ENCODE data around the gene MTCH1.

Gene MTCH1

GRCh38 chr6:36985808-36986703 lies at the start of gene MTCH1:
MTCH1 (minus strand) TSS chr6:36986196; CDS start chr6:36986173, 23 bp downstream.
- peak; percentile 78 for DNase-seq

DNA sequence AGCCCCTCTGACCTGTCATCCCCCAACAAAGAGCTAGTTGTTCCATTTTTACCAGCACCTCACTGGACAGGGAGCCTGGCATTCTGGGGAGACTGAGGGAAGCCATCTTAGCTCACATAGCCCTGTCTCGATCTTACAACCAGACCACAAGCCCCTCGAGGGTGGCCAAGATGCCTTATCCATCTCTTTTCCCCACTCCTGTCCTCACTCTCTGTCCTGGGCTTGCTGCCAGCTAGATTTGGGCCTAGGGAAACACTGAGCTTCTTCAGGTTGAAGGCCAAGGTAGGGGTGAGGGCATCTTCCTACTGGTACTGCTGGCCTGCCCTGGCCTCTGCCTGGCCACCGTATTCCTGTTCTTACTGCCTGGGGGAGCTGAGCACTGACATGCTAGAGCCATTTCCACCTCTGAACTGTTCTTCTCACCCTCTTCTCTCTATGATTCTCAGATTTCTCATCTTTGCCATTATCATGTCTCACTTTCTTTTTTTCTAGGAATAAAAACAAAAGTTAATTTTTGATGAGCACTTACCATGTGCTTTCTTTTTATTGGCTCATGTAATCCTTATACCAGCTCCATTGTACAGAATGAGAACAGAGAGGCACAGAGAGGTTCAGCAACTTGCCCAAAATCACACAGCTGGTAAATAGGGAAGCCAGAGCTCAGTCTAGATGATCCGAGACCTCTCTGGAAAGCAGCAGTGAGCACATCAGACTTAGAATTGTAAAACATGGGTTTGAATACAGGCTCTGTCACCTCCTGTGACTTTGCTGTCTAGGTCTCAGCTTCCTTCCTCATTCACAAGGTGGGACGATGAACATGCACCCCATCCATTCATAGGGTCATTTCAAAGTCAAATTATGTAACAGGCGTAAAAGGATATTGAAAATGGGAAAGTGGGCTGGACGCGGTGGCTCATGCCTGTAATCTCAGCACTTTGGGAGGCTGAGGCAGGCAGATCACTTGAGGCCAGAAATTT lies 48.1 kb upstream of the MTCH1 start:
- no peak for DNase-seq

DNA sequence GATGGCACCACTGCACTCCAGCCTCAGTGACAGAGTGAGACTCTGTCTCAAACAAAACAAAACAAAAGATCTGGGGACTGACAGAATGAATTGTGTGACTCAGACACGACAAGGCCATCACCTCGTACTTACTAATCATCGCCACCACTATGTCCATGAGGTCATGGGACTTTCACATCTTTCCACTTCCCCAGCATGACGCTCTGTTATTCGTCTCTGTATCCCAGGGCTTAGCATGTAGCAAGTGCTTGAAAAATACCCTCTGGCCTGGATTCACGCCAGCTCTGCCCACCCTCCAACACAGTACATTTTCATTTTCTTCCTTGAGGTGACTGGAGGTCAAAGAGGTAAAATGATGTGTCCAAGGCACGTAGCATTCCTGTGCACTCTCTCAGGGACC lies 47.3 kb upstream of the MTCH1 start:
- no peak for DNase-seq

DNA sequence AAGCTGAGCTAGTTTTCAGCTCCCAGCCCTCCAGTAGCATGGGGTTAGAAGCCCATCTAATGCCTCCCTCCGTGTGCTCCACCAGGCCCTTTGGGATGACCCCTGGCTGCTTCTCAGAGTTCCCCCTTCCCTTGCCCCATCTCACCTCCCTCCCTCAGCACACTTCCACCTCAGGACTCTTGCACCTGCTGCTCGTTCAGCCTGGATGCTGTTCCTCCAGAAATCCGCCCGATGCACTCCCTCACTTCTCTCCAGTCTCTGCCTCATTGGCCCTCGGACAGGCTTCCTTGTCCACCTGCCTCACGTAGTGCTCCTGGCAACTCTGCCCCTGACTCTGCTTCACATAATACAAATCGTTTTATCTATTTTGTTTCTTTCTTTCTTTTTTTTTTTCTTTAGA lies 46.2 kb upstream of the MTCH1 start:
- no peak for DNase-seq

- no peak for DNase-seq
These were observed 44.6 kb upstream of the MTCH1 start for GRCh38 chr6:37030599-37030998.

GRCh38 chr6:37029249-37029971 lies 43.4 kb upstream of the MTCH1 start:
- no peak for DNase-seq

DNA sequence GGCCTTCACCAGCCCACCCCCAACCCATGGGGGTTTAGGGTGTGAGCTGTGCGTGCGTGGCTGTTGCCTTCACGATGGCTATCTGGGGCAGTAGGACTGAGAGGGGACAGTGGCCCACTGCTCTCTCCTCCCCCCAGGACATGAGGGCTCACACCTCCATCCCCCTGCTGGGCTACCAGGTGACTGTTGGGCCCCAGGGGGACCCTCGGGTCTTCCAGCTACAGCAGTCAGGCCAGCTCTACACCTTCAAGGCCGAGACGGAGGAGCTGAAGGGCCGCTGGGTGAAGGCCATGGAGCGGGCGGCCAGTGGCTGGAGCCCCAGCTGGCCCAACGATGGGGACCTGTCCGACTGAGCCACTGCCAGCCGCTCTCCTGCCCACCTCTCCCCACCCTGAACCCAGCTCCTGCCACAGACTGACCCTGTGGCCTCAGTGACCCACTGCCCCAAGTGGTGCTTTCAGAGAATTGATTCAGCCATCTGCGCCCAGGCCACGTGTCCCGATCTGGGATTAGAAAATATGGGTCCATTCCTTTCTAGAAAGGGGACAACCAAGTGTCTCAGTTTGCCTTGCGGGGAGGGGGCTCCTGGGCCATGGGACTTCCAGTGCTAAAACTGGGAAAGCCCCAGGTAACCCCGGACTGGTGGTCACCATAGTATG lies 41.9 kb upstream of the MTCH1 start:
- DNase-seq, result no peak

GRCh38 chr6:37027036-37027720 lies 41.2 kb upstream of the MTCH1 start:
- no peak for DNase-seq

GRCh38 chr6:37025621-37026466 lies 39.8 kb upstream of the MTCH1 start:
- DNase-seq, result no peak

GRCh38 chr6:37024656-37025337 lies 38.8 kb upstream of the MTCH1 start:
- DNase-seq, result no peak

DNA sequence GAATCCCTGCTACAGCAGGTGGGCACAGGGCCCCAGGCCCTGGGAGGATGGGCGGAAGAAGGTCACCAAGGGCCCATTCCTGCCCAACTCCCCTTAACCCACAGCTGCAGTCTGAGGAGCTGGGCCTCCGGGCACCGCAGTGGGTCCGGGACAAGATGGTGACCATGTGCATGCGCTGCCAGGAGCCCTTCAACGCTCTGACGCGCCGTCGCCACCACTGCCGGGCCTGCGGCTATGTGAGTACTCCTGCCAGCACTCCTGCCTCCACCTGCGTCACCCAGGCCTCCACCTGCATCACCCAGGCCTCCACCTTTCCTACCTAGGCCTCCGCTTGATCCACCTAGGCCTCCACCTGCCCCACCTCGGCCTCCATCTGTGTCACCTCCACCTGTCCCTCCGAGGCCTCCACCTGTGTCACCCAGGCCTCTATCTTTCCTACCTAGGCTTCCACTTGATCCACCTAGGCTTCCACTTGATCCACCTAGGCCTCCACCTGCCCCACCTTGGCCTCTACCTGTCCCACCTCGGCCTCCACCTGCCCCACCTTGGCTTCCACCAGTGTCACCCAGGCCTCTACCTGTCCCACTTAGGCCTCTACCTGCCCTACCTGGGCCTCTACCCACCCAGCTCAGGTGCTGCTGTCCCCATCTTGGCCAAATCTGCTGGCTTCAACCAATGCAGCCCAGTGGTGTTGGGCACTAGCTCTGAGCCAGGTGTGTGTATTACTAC lies 36.3 kb upstream of the MTCH1 start:
- no peak for DNase-seq

- DNase-seq, result no peak
These were observed 35.5 kb upstream of the MTCH1 start for GRCh38 chr6:37021356-37022129.

DNA sequence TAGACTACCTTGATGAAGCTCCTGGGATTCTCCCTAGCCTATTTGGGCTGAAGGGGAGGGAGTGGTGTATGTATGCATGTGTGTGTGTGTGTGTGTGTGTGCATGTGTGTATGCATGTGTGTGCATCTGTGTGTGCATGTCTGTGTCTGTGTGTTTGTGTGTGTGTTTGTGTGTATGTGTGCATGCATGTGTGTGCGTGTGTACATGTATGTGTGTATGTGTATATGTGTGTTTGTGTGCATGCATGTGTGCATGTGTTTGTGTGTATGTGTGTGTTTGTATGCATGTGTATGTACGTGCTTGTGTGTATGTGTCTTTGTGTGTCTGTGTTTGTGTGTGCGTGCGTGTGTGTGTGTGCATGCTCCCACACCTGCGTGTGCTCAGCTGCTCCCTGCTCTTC lies 34.8 kb upstream of the MTCH1 start:
- no peak for DNase-seq

DNA sequence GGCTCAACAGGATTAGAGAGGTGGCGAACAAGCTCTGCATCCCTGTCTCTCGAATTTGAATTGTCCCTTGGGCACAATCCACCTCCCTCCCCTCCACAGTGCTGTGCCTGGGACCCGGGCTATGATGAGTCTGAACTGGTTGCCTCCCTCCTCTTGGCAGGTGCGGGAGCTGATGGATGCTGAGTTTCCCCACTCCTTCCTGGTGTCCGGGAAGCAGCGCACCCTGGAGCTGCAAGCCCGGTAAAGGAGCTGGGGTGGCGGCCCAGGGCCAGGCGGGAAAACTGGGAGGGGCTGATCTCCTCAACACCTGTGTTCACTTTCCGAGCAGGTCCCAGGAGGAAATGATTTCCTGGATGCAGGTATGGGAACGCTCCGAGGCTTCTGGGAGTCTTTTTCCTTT lies 34.4 kb upstream of the MTCH1 start:
- DNase-seq, result no peak

GRCh38 chr6:37019065-37019450 lies 33.1 kb upstream of the MTCH1 start:
- DNase-seq, result no peak

DNA sequence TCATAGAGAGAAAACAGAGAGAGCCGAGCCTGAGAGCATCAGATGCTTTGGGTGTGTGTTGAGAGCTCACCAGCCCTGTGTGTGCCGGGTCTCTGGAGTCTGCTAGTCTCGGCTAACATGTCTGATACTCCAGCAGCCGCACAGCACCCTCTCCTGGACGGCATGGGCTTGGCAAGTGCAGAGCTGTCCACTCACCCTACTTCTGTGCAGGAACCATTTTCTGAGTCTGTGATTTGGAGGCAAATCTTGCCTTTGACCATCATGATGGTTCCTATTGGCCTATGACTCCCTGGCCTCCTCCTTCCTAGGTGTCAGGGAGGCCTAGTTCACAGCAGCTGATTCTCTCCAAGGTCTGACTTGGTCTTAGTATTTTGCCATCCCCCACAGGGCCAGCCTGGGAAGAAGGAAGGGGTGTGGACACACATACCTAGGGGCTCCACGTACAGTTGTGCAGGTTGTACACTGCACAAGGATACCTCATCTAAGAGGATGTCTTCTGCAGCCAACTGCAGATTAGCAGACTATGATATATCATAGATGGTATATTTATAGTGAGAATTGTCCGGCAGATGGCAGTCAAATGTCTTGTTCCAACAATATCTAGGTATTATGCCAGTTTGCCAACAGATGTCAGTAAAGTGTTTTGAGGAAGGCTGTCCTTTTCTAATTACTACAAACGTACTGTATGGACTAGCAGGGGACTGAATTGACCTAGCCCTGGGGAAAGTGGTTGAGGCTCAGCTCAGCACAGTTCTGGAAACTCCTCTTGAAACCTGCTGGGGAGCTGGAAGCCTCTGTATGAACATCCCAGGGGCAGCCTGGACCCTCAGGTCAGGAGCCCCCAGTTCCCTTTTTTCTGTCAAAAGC lies 32.4 kb upstream of the MTCH1 start:
- no peak for DNase-seq

DNA sequence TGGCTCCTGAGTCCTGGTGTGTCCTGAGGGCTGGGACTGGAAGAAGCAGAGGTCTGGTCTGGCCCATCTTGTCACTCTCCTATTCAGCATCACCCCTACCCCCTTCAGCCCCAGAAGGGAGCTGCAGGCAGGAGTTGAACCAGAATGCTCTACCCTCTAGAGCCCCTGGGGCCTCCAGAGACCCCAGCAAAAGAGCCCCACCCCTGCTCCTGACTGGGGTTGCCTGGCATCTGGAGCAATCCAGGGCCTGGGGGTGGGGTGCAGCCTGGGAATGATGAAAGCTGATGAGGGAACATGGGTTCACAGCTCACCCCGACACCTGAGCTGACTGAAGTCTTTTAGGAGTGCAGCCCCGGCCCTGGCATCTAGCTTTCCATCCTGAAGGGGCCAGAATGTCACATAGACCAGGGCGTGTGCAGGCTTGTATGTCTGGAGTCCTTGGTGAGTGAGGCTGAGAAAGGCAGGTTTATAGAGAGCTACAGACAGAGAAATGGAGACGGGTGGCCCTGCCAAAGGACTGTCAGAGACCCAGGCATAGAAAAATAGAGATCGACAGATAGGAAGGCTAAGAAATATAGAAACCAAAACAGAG lies 31.7 kb upstream of the MTCH1 start:
- DNase-seq, result no peak

All from cortex of kidney (tissue), 1 donor.